HG03175 (cell line): Measurements from ENCODE around the gene GTF3C2.
A peak's percentile ranks its signal among the peaks of the same experiment; 100 is the strongest.

Source experiments
- ATAC-seq: cut with Tn5 transposase; IDR thresholded peaks from one replicate; pipeline ENCODE4 v1.9.1; 2021; ENCODE audit warnings: mild to moderate bottlenecking, moderate library complexity; ENCODE audit not compliant: unreplicated experiment

GTF3C2 gene, protein sequence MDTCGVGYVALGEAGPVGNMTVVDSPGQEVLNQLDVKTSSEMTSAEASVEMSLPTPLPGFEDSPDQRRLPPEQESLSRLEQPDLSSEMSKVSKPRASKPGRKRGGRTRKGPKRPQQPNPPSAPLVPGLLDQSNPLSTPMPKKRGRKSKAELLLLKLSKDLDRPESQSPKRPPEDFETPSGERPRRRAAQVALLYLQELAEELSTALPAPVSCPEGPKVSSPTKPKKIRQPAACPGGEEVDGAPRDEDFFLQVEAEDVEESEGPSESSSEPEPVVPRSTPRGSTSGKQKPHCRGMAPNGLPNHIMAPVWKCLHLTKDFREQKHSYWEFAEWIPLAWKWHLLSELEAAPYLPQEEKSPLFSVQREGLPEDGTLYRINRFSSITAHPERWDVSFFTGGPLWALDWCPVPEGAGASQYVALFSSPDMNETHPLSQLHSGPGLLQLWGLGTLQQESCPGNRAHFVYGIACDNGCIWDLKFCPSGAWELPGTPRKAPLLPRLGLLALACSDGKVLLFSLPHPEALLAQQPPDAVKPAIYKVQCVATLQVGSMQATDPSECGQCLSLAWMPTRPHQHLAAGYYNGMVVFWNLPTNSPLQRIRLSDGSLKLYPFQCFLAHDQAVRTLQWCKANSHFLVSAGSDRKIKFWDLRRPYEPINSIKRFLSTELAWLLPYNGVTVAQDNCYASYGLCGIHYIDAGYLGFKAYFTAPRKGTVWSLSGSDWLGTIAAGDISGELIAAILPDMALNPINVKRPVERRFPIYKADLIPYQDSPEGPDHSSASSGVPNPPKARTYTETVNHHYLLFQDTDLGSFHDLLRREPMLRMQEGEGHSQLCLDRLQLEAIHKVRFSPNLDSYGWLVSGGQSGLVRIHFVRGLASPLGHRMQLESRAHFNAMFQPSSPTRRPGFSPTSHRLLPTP

DNA sequence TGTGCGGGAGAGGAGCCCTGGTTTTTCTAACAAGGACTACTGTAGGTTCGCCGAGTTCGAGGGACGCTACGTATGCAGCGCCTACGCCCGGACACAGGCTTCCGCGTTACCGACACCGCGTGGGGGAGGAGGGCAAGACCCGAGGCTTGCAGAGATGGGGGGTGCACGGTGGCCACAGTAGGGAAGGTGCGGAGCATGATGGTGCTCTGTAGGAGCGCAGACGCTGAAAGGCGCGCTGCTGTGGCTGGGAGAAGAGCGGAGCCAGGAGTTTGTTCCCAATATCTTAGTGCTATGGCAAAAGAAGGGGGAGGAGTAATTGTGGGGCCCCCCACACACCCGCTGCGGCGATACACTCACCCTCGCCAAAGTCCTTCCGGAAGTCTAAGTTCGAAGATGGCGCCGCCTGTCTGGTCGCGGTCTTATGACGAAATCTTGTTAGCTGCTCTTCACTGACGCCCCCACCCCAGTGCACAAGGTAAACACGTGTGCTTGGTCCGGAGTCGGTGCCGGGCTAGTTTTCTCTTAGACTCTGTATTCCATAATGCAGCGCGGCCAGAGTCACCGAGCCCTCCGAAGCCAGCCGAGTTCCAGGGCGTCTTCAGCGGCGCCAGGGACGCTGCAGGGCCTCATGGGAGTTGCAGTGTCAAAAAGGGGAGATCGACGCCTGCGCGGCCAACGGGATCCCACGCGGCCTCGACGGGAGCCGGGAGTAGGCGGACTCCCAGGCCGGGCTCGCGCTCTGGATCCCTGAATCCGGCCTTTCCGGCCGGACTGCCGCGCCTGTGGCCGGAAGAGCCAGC is at the start of gene GTF3C2:
Gene GTF3C2, minus strand, starts transcription at position 383 of the 800 bp plus-strand sequence. CDS start 13,210 bp downstream, outside the sequence.
- peak; percentile 85 for ATAC-seq

DNA sequence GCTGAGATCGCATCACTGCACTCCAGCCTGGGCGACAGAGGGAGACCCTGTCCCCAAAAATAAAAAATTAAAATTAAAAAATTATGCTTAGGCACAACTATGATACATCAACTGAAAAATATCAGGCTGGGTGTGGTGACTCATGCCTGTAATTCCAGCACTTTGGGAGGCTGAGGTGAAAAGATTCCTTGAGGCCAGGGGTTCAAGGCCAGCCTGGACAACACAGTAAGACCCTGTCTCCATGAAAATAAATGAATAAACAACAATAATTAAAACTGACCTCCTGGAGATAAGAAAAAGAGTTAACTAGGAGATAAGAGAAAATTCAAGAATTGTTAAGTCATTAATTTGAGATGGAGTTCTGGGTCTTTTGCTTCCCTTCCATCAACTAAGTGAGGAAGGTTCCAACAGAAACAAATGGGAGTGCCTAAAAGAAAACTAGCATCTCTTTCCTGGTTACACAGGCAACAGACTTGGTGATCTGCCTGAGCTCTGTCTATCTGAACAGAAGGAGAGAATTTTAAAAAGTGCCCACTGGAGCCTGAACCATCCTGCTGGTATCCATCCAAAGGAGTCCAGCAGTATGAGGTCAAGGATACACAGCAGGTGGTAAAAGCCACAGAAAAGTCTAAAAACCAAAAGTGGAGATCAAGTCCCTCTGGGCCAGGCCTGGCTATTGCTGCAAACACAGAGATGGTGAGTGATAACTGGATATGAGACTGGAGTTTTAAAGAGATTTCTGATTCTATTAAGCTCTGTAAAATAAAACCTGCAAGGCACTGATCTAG is 44.0 kb upstream of the GTF3C2 start:
- ATAC-seq = no peak

DNA sequence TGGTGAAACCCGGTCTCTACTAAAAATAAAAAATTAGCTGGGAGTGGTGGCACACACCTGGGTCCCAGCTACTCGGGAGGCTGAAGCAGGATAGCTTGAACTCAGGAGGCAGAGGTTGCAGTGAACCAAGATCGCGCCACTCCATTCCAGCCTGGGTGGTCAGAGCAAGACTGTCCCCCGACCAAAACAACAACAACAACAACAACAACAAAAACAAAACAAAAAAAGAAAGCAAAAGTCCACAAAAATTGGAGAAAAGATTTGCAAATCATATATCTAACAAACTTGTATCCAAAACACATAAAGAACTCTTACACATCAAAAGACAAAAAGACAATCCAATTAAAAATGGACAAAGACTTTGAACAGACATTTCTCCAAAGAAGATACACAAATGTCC is 42.4 kb upstream of the GTF3C2 start:
- no peak for ATAC-seq

DNA sequence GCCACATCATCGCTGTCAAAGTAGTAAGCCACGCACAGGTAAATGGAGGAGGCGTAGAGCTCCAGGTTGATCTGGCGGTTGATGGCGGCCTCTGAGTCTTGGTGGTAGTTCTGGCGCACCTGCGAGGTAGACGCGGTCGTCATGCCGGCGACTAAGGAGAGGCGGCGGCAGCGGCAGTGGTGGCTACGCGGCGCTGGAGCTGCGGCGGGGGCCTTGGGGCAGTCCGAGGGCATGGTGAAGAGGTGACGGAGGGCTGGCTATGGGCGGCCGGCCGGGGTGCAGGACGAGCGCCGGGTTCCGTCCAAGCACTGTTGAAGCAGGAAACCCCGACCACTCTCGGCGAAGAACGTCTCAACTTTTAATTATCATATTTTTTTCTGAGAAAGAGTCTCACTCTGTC is 36.7 kb upstream of the GTF3C2 start:
- ATAC-seq = no peak

DNA sequence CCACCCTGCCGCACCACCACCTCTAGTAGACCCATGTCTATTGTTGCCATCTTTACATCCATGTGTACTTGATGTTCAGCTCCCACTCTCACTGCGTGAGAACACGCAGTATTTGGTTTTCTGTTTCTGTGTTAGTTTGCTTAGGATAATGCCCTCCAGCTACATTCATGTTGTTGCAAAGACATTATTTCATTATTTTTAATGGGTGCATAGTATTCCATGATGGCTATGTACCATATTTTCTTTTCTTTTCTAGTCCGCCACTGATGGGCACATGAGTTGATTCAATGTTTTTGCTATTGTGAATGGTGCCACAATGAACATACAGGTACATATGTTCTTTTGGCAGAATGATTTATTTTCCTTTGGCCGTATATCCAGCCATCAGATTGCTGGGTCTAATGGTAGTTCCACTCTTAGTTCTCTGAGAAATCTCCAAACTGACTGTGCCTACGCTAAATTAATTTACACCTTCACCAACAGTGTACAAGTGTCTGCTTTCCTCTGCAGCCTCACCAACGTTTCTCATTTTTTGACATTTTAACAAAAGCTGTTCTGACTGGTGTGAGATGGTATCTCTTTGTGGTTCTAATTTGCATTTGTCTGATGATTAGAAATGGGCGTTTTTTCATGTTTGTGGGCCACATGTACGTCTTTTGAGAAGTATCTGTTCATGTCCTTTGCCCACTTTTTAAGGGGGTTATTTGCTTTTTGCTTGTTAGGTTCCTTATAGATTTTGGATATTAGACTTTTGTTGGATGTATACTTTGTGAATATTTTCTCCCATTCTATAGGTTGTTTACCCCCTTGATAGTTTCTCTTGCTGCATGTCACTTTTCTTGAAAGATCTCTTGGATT is 34.5 kb upstream of the GTF3C2 start:
- no peak for ATAC-seq

DNA sequence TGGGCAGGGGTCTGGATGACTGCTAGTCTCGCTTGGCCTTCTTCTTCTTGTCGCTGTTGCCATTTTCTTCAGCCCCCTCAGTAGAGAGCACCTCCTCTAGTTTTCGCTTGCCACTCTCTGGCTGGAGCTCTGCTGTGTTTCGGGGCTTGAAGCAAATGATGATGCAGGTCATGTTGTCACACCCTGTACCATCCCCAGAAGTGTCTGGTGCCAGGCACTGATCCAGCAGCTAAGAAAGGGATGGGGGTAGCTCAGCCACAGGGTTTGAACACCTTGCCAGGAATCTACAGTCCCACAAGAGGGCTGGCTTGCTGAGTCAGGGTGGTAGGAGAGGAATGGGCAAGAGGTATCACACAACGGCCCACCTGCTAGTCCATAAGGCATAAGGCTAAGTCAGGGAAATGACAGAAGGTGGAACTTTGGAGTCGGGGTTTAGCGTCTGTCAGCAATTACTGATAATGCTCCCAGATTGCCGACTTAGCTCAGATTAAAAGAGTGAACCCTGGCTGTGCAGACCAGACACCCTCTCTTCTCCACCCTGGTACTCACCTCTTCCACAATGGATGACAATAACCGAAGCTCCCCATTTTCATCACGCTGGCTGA is 25.1 kb upstream of the GTF3C2 start:
- ATAC-seq = no peak

DNA sequence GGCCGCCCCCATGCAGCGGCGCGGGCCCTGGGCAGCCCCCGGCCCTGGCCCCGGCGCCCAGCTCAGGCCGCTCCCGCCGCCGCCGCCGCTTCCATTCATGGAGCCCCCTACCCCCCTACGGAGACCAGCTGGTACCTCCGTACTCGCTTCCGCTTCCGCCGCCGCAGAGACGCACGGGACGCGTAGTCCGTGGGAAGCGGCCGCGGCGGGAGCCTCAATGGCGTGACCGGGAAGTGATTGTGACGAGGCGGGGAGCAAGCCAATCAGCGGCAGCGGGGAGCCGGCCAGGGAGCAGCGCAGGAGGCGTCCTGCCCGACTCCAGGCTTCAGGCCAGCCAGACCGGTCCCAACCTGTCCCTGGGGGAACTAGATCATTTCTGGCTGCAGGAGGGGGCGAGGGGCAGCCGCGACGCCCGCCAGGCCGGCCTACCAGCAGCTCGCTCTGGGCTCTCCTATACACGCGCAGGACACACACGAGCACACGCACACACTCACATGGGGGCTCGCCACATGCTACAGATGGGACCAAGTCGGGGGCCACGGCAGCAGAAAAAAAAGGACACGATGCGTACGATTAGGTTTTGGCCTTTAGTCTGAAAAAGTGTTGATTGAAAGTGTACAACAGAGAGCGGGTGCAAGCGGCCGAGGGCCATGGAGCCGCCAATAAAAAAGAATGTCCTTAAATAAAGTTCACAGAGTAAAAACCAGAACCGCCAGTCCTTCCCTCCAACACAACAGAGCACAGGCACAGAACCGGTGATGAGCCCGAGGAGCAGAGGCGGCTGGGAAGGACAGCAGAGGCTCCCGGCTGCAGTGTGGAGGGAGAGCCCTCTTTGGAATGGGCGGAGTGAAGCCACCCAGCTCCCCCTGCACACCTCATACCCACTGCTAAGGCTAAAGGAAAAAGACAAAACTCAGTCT is 24.3 kb upstream of the GTF3C2 start, which contains the start of gene ZNF513:
Gene ZNF513, minus strand, starts transcription at position 109 of the 920 bp plus-strand sequence. CDS start 208 bp downstream, outside the sequence.
- peak; percentile 88 for ATAC-seq

DNA sequence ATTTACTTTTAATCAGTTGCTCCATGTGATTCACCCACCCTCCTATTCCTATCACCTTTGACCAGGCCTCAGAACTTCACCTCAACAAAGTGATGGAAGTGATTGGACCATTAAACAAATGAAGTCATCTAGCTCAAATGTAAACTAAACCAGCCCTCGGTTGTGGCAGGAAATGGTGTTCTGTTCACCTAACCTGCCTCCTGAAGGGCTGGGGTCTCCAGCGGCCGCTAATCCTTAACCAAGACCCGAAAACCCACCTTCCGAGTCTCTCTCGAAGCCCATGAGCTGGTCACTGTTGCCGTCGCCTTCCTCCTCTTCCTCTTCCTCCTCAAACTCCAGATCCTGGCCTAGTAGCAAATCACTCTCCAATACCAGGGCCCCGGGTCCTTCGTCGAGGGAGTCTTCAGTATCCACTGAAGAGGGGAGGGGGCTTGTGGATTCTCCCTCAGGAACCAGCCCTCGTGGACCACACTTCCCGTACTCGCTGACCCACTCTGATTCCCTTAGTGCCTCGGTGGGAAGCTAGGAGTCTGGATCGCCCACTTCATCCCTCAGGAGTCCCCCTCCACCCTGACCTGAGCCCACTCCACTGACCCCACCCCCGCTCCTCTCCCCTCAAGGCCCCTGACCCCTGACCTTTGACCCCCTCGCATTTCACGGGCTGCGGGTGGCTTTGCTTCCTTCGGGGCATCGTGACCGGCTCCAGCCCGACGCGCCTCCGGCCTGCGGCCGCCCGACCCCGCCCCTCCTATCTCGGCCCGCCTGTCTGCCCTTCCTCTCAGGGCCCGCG is 23.5 kb upstream of the GTF3C2 start:
- peak; percentile 43 for ATAC-seq

DNA sequence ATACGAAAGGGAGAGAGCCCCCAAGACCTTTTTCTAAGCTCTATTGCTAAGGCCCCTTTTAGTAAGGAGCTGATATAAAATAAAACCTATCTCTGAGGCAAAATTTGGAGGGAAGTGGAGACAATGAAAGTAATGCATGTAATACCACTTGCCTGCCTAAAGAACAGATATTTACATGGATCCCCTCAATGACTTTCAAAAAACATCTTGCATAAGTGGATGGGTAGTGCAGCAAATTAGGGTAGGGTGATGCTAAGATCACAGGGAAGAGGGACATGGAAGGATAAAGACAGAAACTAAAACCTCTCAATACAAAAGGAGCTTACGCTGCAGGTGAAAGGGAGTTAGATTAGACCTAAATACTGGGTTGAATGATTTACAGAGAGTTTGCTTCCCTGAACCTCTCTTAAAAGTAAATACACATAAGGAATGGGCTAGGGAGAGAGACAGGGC is 22.8 kb upstream of the GTF3C2 start:
- ATAC-seq = no peak

DNA sequence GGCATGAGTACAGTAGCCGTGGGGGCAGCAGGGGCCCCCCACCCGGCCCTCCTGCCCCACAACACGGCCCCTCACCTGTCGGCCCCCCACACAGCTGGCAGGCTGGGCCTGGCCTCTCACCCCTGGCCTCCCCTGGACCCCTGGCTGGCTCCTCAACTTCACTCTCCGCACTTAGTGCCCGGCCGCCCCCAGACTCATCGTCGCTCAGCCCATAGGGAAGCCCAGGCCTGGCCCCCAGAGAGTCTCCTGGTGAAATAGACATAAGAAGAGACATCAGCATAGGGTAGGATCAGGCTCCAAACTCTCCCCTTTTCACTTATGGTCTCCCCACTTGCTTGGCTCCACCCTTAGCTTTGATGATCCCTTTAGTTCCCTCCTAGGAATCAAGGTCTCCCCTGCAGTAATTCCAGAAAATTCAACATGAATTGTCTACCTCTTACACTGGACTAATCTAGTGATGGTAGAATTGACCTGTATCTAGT is 22.3 kb upstream of the GTF3C2 start:
- ATAC-seq = no peak

DNA sequence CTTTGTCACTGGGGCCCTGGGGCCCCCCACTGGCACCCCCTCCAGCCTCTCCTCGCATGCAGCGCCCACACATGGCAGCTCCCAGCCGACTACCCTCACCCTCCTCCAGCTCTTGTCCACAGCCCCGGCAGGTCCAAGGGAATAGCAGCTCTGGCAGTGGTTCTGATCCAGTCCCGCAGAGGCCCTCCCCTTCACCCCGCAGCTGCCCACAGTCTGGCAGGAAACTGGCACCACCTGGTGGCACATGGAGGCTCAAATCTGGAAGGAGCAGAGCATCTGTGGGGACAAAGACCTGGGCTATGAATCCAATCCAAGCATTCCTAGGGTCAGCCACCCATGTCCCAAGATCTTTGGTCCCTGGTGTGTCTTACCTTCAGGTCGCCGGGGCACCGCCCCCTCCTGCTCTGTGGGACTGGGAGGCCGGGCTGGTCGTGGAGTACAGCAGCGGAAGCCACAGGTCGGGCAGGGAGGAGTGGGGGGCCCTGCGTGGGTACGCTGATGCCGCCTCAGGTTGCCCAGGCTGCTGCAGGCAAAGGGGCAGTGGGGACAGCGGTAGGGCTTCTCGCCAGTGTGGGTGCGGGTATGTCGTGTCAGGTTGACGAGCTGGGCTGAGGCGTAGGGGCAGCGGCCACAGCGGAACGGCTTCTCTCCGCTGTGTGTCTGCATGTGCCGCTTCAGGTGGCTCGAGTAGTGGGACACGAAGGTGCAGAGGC is 21.7 kb upstream of the GTF3C2 start:
- ATAC-seq = no peak

DNA sequence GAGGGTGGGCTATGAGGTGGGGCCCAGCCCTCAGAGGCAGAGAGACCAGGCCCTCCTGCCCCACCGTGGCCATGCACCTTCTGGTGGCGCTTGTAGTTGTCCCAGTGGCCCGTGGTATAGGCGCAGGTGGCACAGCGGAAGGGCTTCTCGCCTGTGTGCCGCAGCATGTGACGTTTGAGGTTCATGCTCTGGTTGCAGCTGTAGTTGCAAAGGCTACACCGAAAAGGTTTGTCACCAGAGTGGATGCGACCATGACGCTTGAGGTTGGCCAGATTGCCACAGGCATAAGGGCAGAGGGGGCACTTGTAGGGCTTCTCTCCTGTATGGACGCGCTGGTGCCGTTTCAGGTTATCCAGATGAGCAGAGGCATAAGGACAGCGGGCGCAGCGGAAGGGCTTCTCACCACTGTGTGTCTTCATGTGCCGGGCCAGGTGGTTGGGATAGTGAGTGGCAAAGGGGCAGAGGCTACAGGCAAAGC is 21.1 kb upstream of the GTF3C2 start:
- ATAC-seq = no peak

DNA sequence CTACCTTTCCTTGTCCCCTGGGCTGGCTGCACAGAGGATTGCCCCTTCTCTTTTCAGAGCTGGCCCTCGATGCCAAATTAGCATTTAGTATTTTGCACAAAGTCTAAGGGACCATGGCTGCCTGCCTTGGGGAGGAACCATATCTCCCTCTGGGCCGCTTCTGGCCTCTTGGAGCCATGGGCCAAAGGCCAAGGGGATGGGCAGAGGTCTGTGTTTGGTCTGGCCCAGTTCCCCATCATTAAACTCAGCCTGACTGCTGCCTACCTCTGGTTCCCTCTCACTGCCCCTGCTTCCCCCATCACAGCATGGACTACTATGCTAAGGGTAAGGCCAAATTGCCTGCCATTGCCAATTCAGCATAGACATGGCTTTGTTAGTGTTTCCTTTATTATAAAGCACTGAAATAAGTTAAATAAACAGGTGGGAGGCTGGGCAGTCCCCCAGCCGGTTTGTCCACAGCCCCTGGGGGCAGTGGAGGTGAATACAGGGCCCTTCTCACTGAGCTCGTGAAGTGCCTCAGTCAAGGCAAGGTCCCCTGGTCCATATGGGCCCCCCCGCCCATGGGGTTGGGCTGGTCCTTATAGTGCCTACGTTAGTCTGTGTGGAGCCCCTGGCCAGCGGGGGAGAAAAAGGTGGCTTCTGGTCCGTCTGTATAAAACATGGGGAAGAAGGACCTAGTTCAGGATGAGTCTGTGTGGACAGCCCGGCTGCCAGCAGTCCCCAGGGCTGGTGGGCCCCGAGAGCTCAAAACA is 20.5 kb upstream of the GTF3C2 start:
- no peak for ATAC-seq

DNA sequence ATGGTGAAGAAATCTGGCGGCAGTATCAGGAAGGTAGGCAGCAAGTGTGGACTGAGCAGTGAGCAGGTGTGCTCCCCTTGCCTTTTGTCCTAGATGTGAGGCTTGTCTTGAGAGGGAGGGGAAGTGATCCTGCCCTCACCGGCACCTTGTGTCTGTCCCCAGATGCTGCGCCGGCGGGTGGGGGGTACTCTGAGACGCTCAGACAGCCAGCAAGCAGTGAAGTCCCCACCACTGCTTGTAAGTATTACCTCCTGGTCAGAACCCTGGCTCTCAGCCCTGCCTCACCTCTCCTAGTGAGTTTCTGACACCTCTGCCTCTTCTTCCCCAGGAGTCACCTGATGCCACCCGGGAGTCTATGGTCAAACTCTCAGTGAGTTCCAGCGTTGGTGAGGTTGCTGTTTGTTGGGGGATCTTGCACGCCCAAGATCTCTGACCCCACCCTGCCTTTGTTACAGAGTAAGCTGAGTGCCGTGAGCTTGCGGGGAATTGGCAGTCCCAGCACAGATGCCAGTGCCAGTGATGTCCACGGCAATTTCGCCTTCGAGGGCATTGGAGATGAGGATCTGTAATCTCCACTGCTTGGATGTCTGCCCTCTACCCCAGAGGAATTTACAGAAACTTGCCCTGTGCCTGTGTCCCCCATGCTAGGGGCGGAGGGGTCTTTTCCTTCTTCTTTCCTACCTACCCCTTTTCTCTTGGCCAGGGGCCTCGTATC is 19.7 kb upstream of the GTF3C2 start:
- ATAC-seq = no peak
